Keratinocyte (primary cell): ENCODE results near the gene LRRC4C. TPM values are rescaled to one million over a fixed set of nuclear protein-coding genes. Genes with fewer than 3 reads are reported as not detected.

ENCODE experiments used
- DNase-seq: peaks from one replicate; pipeline ENCODE4 v3.0.0-alpha.2; 2011; ENCODE audit warnings: low read depth, missing footprints, low spot score
- FAIRE-seq: peaks from 2 replicates; lab custom pipeline; 2011; peaks lifted over from hg19 to GRCh38; lab: Jason Lieb, UNC
- H2AFZ ChIP-seq: 2 replicates; pipeline ENCODE4 v1.6.0; 2012; ENCODE audit warnings: low read length, control low read depth, inconsistent platforms; ENCODE audit not compliant: control insufficient read depth
- H3K27ac ChIP-seq: 2 replicates; pipeline ENCODE4 v1.5.1; 2011; ENCODE audit warnings: low read length; ENCODE audit not compliant: control insufficient read depth, insufficient read depth
- H3K27me3 ChIP-seq: 3 replicates; pipeline ENCODE4 v1.6.0; 2011; ENCODE audit warnings: low read length; ENCODE audit not compliant: control insufficient read depth, insufficient read depth; ENCODE audit errors: extremely low read depth
- H3K36me3 ChIP-seq, 2 experiments: 2 replicates in 1 of 2; 3 replicates in 1 of 2; pipeline ENCODE4 v1.5.1; 2011; ENCODE audit warnings: low read length in 2 of 2, mild to moderate bottlenecking in 1 of 2; ENCODE audit not compliant: control insufficient read depth in 2 of 2, insufficient read depth in 2 of 2; ENCODE audit errors: extremely low read depth in 1 of 2
- H3K4me1 ChIP-seq: 3 replicates; pipeline ENCODE4 v1.5.1; 2011; ENCODE audit warnings: low read length; ENCODE audit not compliant: control insufficient read depth, insufficient read depth; ENCODE audit errors: extremely low read depth
- H3K4me2 ChIP-seq: 3 replicates; pipeline ENCODE4 v1.6.0; 2011; ENCODE audit warnings: low read depth, low read length; ENCODE audit not compliant: control insufficient read depth, insufficient read depth; ENCODE audit errors: extremely low read depth
- H3K4me3 ChIP-seq, 3 experiments: fragments of 200-600 bp in 1 of 3; sonication (generic) in 1 of 3; 2 replicates in 2 of 3; 3 replicates in 1 of 3; pipeline ENCODE4 v1.5.1; 2011 to 2016; ENCODE audit warnings: low read length in 3 of 3, mild to moderate bottlenecking in 3 of 3, control low read depth in 2 of 3, inconsistent platforms in 1 of 3, low read depth in 1 of 3, mixed read lengths in 1 of 3, mixed run types in 1 of 3, moderate library complexity in 1 of 3; ENCODE audit not compliant: control insufficient read depth in 2 of 3, insufficient read depth in 2 of 3; ENCODE audit errors: extremely low read depth in 1 of 3
- H3K79me2 ChIP-seq: 2 replicates; pipeline ENCODE4 v1.6.0; 2012; ENCODE audit warnings: low read length; ENCODE audit not compliant: control insufficient read depth, insufficient read depth
- H3K9ac ChIP-seq: 3 replicates; pipeline ENCODE4 v1.6.0; 2011; ENCODE audit warnings: low read length; ENCODE audit not compliant: control insufficient read depth, insufficient read depth; ENCODE audit errors: extremely low read depth
- H3K9me1 ChIP-seq: 3 replicates; pipeline ENCODE4 v1.6.0; 2011; ENCODE audit warnings: low read length; ENCODE audit not compliant: control insufficient read depth, insufficient read depth; ENCODE audit errors: extremely low read depth
- H3K9me3 ChIP-seq: 2 replicates; pipeline ENCODE4 v1.5.1; 2012; ENCODE audit warnings: low read depth, low read length; ENCODE audit not compliant: control insufficient read depth
- H4K20me1 ChIP-seq: 3 replicates; pipeline ENCODE4 v1.6.0; 2011; ENCODE audit warnings: low read length; ENCODE audit not compliant: control insufficient read depth, insufficient read depth; ENCODE audit errors: extremely low read depth
- CTCF ChIP-seq, 3 experiments: IDR thresholded peaks in 1 of 3; conservative IDR thresholded peaks in 1 of 3; optimal IDR thresholded peaks in 1 of 3; 2 replicates in 2 of 3; 3 replicates in 1 of 3; pipeline versions ENCODE3 to v1.5.1; 2011; ENCODE audit warnings: low read length in 3 of 3, mild to moderate bottlenecking in 3 of 3, moderate library complexity in 2 of 3, control low read depth in 1 of 3, inconsistent platforms in 1 of 3; ENCODE audit not compliant: insufficient read depth in 2 of 3; ENCODE audit errors: extremely low read depth in 1 of 3
- EZH2 ChIP-seq: IDR thresholded peaks from one replicate; pipeline ENCODE4 v1.6.1; 2012; ENCODE audit warnings: inconsistent platforms, mild to moderate bottlenecking, low read length, moderate library complexity
- dilution Hi-C: fragments of 300-500 bp; cut with MboI; formaldehyde crosslinking; loops from one replicate; pipeline ENCODE4 v1.7.0; 2020; ENCODE audit warnings: low sequenced_read_pairs; ENCODE audit not compliant: extremely low pct_ligation_motif_present
- polyA plus RNA-seq, 5 experiments: library from polyadenylated mRNA; depleted of rRNA in 3 of 5; stranded (reverse) in 3 of 5; stranded (forward) in 1 of 5; unstranded in 1 of 5; fragments of >200 nt; gene quantifications; 1 replicate in 1 of 5; 2 replicates in 3 of 5; 3 replicates in 1 of 5; pipeline versions ENCODE4 v1.2.1 to v1.2.3, GENCODE V29; 2011 to 2012; ENCODE audit warnings: missing spikeins in 2 of 5, low read depth in 1 of 5, low replicate concordance in 1 of 5

LRRC4C gene
- polyA plus RNA-seq, 1 donor (not counting 4 experiments of a cell fraction or from before 2014, with no cell fraction given) = not detected

DNA sequence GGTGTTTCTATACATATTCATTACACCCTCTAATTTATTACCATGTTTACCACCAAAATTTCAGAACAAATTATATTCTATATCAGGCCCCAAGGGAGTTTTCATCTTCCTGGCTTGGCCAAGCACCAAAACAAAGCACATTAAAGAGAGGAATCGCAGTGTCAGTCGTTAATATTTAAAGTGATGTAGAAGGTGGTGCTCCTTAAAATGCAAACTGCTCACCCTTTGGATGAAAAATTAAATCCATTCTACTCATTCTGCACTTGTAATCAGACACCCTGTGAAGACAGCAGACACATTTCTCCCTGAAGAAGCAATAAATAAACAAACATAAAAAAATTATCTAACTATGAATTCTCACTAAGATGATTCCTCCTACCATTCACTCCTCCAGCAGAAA is 113.4 kb downstream of the LRRC4C start:
- no peak overlapping the region for H3K4me3 ChIP-seq
- no peak for FAIRE-seq
- no peaks in the 10 kb centered on the region for H3K79me2 ChIP-seq
- H3K4me1 ChIP-seq = no peaks in the 10 kb centered on the region
- no peak overlapping the region for H3K27ac ChIP-seq
- TF ChIP-seq EZH2 (no peak), CTCF (optimal IDR thresholded peaks at IDR 0.05 in 1 of 3, IDR thresholded peaks at IDR 0.05 in 1 of 3, conservative IDR thresholded peaks at IDR 0.05 in 1 of 3; ENCODE audit: extremely low read depth in 1 of 3, insufficient read depth in 2 of 3, low read length in 3 of 3) (no peak)
- H4K20me1 ChIP-seq = no peaks in the 10 kb centered on the region
- no peak overlapping the region for H2AFZ ChIP-seq
- H3K9ac ChIP-seq = no peak overlapping the region
- DNase-seq = no peak
- no peaks in the 10 kb centered on the region for H3K9me3 ChIP-seq
- H3K9me1 ChIP-seq = no peaks in the 10 kb centered on the region
- dilution Hi-C loops = no loop called here
- H3K4me2 ChIP-seq = no peak overlapping the region
- H3K36me3 ChIP-seq = no peaks in the 10 kb centered on the region
- H3K27me3 ChIP-seq = no peaks in the 10 kb centered on the region

DNA sequence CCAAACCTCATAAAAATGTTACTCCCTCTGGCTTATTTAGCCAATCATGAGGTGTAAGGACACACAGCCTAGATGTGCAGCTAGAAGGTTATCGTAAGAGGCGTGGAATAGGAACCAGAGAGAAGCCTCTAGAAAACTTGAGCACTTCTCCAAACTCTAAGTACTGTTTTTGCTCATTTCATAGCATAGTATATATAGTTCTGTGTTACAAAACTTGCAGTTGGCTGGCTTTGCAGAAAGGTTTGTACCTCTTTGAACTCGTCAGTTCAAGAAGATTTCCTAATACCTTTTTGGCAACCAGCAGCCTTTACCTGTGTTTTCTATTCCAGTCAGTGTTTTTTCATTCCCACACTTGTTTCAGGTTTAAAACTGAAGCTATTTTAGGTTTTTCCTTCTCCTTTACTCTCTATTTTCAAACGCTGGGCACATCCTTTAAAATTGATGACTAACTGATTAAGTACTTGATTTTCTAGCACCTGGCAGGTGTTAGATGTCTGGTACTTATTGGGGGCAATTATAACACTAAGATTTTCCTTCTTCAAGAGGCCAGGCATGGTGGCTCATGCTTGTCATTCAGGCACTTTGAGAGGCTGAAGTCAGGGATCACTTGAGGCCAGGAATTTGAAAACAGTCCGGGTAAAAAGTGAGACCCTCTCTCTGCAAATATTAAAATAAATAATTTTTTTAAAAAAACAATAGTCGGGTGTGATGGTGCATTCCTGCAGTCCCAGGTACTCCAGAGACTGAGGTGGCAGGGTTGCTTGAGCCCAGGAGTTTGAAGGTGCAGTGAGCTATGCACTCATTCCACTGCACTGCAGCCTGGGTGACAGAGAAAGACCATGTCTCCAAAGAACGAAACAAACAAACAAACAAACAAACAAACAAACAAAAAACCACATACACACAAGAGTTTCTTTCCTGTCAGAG is 125.2 kb downstream of the LRRC4C start:
- DNase-seq (no peak), FAIRE-seq (no peak)
- no peak overlapping the region for H3K9ac ChIP-seq
- no peak overlapping the region for H2AFZ ChIP-seq
- TF ChIP-seq EZH2 (no peak), CTCF (optimal IDR thresholded peaks at IDR 0.05 in 1 of 3, IDR thresholded peaks at IDR 0.05 in 1 of 3, conservative IDR thresholded peaks at IDR 0.05 in 1 of 3; ENCODE audit: extremely low read depth in 1 of 3, insufficient read depth in 2 of 3, low read length in 3 of 3) (no peak)
- no peaks in the 10 kb centered on the region for H3K9me1 ChIP-seq
- H3K9me3 ChIP-seq = no peaks in the 10 kb centered on the region
- no peak overlapping the region for H3K4me3 ChIP-seq
- dilution Hi-C loops = no loop called here
- H3K4me1 ChIP-seq = no peaks in the 10 kb centered on the region
- H3K36me3 ChIP-seq = no peaks in the 10 kb centered on the region
- H4K20me1 ChIP-seq = no peaks in the 10 kb centered on the region
- no peak overlapping the region for H3K27ac ChIP-seq
- H3K79me2 ChIP-seq = no peaks in the 10 kb centered on the region
- H3K4me2 ChIP-seq = no peak overlapping the region
- H3K27me3 ChIP-seq = no peaks in the 10 kb centered on the region
